HepG2 (cell line): ENCODE results near the gene MSI2. TPM values are rescaled to one million over a fixed set of nuclear protein-coding genes. Genes with fewer than 3 reads are reported as not detected.

Source experiments
- ATAC-seq: fragments of 200-7000 bp; cut with Tn5 transposase; 3 replicates; pipeline ENCODE4 v1.9.1; 2020; ENCODE audit warnings: mild to moderate bottlenecking, moderate library complexity
- BruUV-seq: library from RNA; stranded (reverse); fragments of 400-500 nt; replicated peaks from 2 replicates; lab custom pipeline; 2021; lab: Mats Ljungman, UMichigan
- CTCF ChIA-PET: fragments of 300-600 bp; formaldehyde crosslinking; extraction: SDS; loops from one replicate; lab custom pipeline; 2021; ENCODE audit warnings: low total read pairs, inconsistent platforms, low intra/inter-chr PET ratio; lab: Yijun Ruan, JAX
- POLR2A ChIA-PET: fragments of 350-600 bp; sonication (Branson Sonifier 250); formaldehyde crosslinking; loops from one replicate; lab custom pipeline; 2020; ENCODE audit warnings: antibody characterized with exemption, inconsistent platforms; lab: Yijun Ruan, JAX
- DNase-seq: peaks from one replicate; pipeline ENCODE4 v3.0.0-alpha.2; 2015; ENCODE audit warnings: low spot score
- FAIRE-seq: peaks from 3 replicates; lab custom pipeline; 2011; peaks lifted over from hg19 to GRCh38; lab: Jason Lieb, UNC
- H2AFZ ChIP-seq: one replicate; pipeline ENCODE4 v1.6.1; 2011; ENCODE audit warnings: low read length, inconsistent platforms
- H3K27ac ChIP-seq: fragments of 300-600 bp; 3 replicates; pipeline ENCODE4 v1.8.0; 2011; ENCODE audit warnings: mixed run types, mild to moderate bottlenecking, mixed read lengths, low read length, inconsistent platforms; ENCODE audit not compliant: insufficient read depth; ENCODE audit errors: extremely low read length
- H3K27me3 ChIP-seq, 2 experiments: fragments of 200-600 bp in 1 of 2; 2 replicates in 1 of 2; 3 replicates in 1 of 2; pipeline versions ENCODE4 v1.6.0 to v1.8.0; 2011; ENCODE audit warnings: low read length in 2 of 2, mild to moderate bottlenecking in 2 of 2, moderate library complexity in 2 of 2, inconsistent platforms in 1 of 2; ENCODE audit not compliant: insufficient read depth in 2 of 2, control insufficient read depth in 1 of 2
- H3K36me3 ChIP-seq, 2 experiments: fragments of 200-600 bp in 1 of 2; replicated peaks in 1 of 2; 2 replicates in 1 of 2; 3 replicates in 1 of 2; pipeline versions ENCODE4 v1.5.1 to v1.8.0; 2011; ENCODE audit warnings: low read length in 2 of 2, inconsistent platforms in 1 of 2; ENCODE audit not compliant: insufficient read depth in 2 of 2, control insufficient read depth in 1 of 2
- H3K4me1 ChIP-seq: 2 replicates; pipeline ENCODE4 v1.5.1; 2012; ENCODE audit warnings: low read length, inconsistent platforms; ENCODE audit not compliant: insufficient read depth
- H3K4me2 ChIP-seq: 2 replicates; pipeline ENCODE4 v1.6.0; 2011; ENCODE audit warnings: low read depth, low read length, inconsistent platforms
- H3K4me3 ChIP-seq, 3 experiments: fragments of 200-600 bp in 1 of 3; sonication (generic), shearing (Covaris generic) in 1 of 3; replicated peaks in 1 of 3; 2 replicates each; pipeline ENCODE4 v1.5.1; 2011 to 2016; ENCODE audit warnings: low read length in 3 of 3, inconsistent platforms in 2 of 3, low read depth in 2 of 3, mild to moderate bottlenecking in 2 of 3, control low read depth in 1 of 3, mixed read lengths in 1 of 3; ENCODE audit not compliant: insufficient read depth in 1 of 3
- H3K79me2 ChIP-seq: one replicate; pipeline ENCODE4 v1.6.1; 2011; ENCODE audit warnings: low read length, inconsistent platforms; ENCODE audit not compliant: insufficient read depth
- H3K9ac ChIP-seq: 2 replicates; pipeline ENCODE4 v1.6.0; 2011; ENCODE audit warnings: mild to moderate bottlenecking, low read depth, low read length, inconsistent platforms; ENCODE audit not compliant: insufficient read depth
- H3K9me3 ChIP-seq: 2 replicates; pipeline ENCODE4 v1.5.1; 2012; ENCODE audit warnings: mild to moderate bottlenecking, low read length
- H4K20me1 ChIP-seq: 2 replicates; pipeline ENCODE4 v1.6.0; 2011; ENCODE audit warnings: inconsistent platforms, mild to moderate bottlenecking, low read length, moderate library complexity; ENCODE audit not compliant: insufficient read depth
- POGZ ChIP-seq: sonication (generic); formaldehyde crosslinking; IDR thresholded peaks from 2 replicates; pipeline ENCODE4 v1.4.0; 2020; ENCODE audit warnings: mild to moderate bottlenecking, missing genetic modification reagents
- SP1 ChIP-seq, 2 experiments: fragments of 450-650 bp in 1 of 2; sonication (generic) in 1 of 2; formaldehyde crosslinking in 1 of 2; IDR thresholded peaks; 2 replicates each; pipeline versions ENCODE4 v1.4.0 to v1.6.1; 2016 to 2020; ENCODE audit warnings: missing genetic modification reagents in 1 of 2
- ZBTB10 ChIP-seq: sonication (generic); formaldehyde crosslinking; IDR thresholded peaks from 2 replicates; pipeline ENCODE4 v1.4.0; 2020; ENCODE audit warnings: missing genetic modification reagents, borderline replicate concordance
- ZNF10 ChIP-seq: sonication (generic); formaldehyde crosslinking; IDR thresholded peaks from 2 replicates; pipeline ENCODE4 v1.4.0; 2020; ENCODE audit warnings: mild to moderate bottlenecking, low read depth, missing genetic modification reagents, borderline replicate concordance
- ZNF230 ChIP-seq: sonication (generic); formaldehyde crosslinking; IDR thresholded peaks from 2 replicates; pipeline ENCODE4 v1.4.0; 2020; ENCODE audit warnings: mild to moderate bottlenecking, missing genetic modification reagents
- ZNF354B ChIP-seq: sonication (generic); formaldehyde crosslinking; IDR thresholded peaks from 2 replicates; pipeline ENCODE4 v1.8.0; 2022; ENCODE audit warnings: mild to moderate bottlenecking, missing genetic modification reagents
- ZNF562 ChIP-seq: sonication (generic); formaldehyde crosslinking; IDR thresholded peaks from 2 replicates; pipeline ENCODE4 v1.8.0; 2022; ENCODE audit warnings: missing genetic modification reagents, borderline replicate concordance
- ZNF761 ChIP-seq: sonication (generic); formaldehyde crosslinking; conservative IDR thresholded peaks from 2 replicates; pipeline ENCODE4 v1.4.0; 2020; ENCODE audit warnings: mild to moderate bottlenecking, missing genetic modification reagents
- ZSCAN21 ChIP-seq: sonication (generic); formaldehyde crosslinking; IDR thresholded peaks from 2 replicates; pipeline ENCODE4 v1.8.0; 2022; ENCODE audit warnings: mild to moderate bottlenecking, missing genetic modification reagents, moderate library complexity, borderline replicate concordance
- whole genome bisulfite sequencing: methylation state at CpG from one replicate; pipeline ENCODE4 v1.1.6; 2017; ENCODE audit warnings: low lambda C conversion rate; 5-methylcytosine and 5-hydroxymethylcytosine counted together
- in situ Hi-C: cut with HindIII; loops from 2 replicates; pipeline ENCODE4 v1.10.0; 2017; ENCODE audit warnings: low pct_unique_long_range_greater_than_20kb; ENCODE audit not compliant: extremely low pct_ligation_motif_present
- intact Hi-C: fragments of 100-400 bp; cut with micrococcal nuclease; formaldehyde crosslinking; loops from one replicate; pipeline ENCODE4 v1.10.0; 2022; ENCODE audit not compliant: unreplicated experiment
- polyA plus RNA-seq, 8 experiments: library from polyadenylated mRNA; depleted of rRNA in 3 of 8; stranded (reverse) in 7 of 8; unstranded in 1 of 8; fragments of >200 nt; fragmentation: Illumina TruSeq in 4 of 8; extraction: Trizol in 4 of 8; gene quantifications; 2 replicates each; pipeline versions ENCODE4 v1.2.1 to v1.2.3, GENCODE V29; 2011 to 2016; ENCODE audit warnings: low read depth in 4 of 8, missing spikeins in 1 of 8, mixed read lengths in 1 of 8; ENCODE audit not compliant: insufficient read depth in 1 of 8
- total RNA-seq, 5 experiments: library from RNA; depleted of rRNA; stranded (reverse); fragments of >200 nt; fragmentation: Illumina TruSeq; extraction: Trizol; gene quantifications; 2 replicates each; pipeline ENCODE4 v1.2.3, GENCODE V29; 2016; ENCODE audit warnings: low read depth in 1 of 5

Gene MSI2
- total and polyA plus RNA-seq, 2 of the 13 experiments (the other 11 are each of a cell fraction or from before 2014, with no cell fraction given): 77.5 to 78.4 TPM

GRCh38 chr17:57331423-57331822, 75.1 kb downstream of the MSI2 start:
- no peaks in the 10 kb centered on the region for H3K27me3 ChIP-seq
- H2AFZ ChIP-seq: no peak overlapping the region
- H3K4me1 ChIP-seq: peaks cover 26% of the 10 kb centered on the region
- H3K27ac ChIP-seq: no peak overlapping the region
- DNase-seq (no peak), FAIRE-seq (no peak), ATAC-seq (no peak)
- H3K9me3 ChIP-seq: no peaks in the 10 kb centered on the region
- no TSS peak for BruUV-seq
- no peak overlapping the region for H3K4me2 ChIP-seq
- peaks cover 3 to 14% of the 10 kb centered on the region in 2 experiments; a peak in 4 of 5 replicates for H3K36me3 ChIP-seq
- CTCF ChIA-PET: no interaction called here
- no peak overlapping the region for H3K9ac ChIP-seq
- in situ Hi-C loops (no loop called here), intact Hi-C loops (no loop called here)
- peaks cover 44% of the 10 kb centered on the region for H3K79me2 ChIP-seq
- POLR2A ChIA-PET: no interaction called here
- TF ChIP-seq ZNF354B (CRISPR knock-in tag) (no peak), ZSCAN21 (no peak), ZNF562 (CRISPR knock-in tag) (no peak), SP1 (IDR thresholded peaks at IDR 0.05) (no peak), SP1 (CRISPR knock-in tag; IDR thresholded peaks at IDR 0.05) (no peak), ZNF10 (CRISPR knock-in tag) (no peak), ZNF230 (CRISPR knock-in tag) (no peak), ZBTB10 (no peak), POGZ (CRISPR knock-in tag) (no peak), ZNF761 (no peak)
- WGBS: 97% methylated on average over 9 of the region's 9 CpGs
- peaks cover 6% of the 10 kb centered on the region; the same call in 1 of the 2 replicates for H4K20me1 ChIP-seq
- H3K4me3 ChIP-seq: no peak overlapping the region
